Germinal center (tissue), 1 donor: ENCODE measurements around the gene PLCG1.

ENCODE experiments used
- DNase-seq: peaks from one replicate; pipeline ENCODE4 v3.0.0; 2012; ENCODE audit warnings: mixed read lengths, low spot score

Gene PLCG1

GRCh38 chr20:41180599-41181333 is 43.4 kb downstream of the PLCG1 start:
- no peak for DNase-seq

DNA sequence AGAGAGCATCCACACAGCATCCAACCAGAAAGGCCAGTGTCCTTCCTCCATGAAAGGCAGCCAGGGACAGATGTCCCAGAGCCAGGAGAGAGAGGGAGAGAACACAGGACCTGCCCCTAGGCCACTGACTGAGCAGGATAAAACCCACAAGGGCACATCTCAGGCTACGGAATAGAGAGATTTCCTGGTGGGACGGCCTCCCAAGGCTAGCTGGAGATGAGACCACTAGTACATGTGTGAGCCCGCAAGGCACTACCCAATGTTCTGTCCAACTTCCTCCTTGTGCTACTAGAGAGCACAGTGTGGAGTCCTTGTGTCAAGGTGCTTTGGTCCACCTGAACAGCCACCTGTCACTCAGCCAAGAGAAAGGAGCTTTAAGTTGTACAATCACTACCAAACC is 44.2 kb downstream of the PLCG1 start:
- no peak for DNase-seq

DNA sequence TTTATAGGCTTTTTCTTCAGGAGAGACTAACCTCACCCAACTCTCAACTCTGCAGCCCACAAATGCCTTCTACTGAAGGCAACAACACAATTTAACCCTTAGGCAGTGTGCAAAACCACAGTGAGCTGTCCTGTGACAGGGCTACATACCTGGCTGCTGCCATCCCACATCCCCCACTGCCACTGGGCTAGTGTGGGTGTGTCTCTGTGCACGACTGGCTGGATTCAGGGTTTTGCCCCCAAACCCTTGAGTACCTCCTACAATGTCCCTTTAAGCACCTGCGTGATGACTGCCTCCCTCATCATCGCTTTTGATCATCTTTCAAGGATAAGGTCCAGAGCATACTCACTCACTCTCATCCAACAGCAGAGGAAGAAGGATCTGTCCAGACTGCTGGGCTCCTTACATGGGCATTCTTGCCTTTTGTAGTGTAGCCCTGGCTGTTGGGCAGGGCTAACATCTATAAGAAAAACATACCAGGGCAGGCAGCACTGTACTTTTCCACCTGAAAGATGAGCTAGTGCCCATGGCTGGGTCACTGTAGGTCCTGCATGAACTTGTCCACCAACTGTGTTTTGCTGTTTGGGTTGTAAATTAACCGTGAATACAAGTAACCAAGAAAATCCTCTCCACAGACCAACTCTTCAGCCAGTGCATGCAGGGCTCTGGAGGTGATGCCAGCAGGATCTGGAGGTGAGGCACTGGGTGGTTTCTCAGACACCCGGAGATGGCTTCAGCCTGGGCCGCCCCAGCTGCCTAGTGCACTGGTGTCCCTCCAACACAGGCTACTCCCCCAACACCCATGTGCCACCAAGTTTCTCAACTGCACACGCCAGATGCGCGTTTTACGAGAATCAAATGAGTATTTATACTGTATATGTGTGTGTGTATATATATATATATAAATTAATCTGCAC is 45.2 kb downstream of the PLCG1 start:
- DNase-seq: no peak

DNA sequence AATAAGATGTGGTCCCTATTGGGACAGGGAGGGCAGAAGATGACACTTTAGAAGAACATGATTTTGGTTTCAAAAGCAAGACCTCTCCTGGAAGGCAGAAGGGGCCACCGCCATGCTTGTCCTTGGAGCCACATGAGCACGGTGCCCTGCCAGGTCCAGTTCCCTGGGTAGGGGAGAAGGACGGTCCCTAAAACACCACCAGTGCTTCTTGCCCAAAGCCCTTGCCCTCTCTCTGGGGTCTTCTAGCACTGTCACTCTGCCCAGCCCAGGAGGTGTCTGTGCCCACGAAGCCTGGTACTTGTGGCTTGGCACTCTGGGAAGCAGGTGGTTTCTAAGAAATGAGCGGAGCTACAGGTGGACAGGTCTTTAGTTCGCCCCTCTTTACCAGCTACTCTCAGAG is 46.0 kb downstream of the PLCG1 start:
- DNase-seq: no peak

DNA sequence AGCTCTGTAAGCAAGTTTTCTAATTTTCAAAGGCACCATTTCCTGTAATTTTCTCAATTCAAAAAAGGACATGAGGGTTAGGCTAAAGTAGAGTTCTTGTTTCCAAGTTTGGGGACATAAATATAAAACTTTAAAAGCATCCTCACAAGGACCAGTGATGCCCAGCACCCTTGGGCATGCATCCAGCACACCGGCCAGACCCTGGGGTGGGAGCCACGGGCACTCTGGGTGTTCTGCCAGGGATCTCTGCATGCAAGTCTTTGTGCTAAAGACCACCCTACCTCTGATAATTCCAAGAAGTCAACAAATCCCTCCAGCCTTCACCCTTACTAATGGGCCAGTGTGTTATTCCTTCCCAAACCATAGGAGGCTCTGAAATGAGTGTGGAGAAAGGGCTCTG is 46.5 kb downstream of the PLCG1 start:
- no peak for DNase-seq

DNA sequence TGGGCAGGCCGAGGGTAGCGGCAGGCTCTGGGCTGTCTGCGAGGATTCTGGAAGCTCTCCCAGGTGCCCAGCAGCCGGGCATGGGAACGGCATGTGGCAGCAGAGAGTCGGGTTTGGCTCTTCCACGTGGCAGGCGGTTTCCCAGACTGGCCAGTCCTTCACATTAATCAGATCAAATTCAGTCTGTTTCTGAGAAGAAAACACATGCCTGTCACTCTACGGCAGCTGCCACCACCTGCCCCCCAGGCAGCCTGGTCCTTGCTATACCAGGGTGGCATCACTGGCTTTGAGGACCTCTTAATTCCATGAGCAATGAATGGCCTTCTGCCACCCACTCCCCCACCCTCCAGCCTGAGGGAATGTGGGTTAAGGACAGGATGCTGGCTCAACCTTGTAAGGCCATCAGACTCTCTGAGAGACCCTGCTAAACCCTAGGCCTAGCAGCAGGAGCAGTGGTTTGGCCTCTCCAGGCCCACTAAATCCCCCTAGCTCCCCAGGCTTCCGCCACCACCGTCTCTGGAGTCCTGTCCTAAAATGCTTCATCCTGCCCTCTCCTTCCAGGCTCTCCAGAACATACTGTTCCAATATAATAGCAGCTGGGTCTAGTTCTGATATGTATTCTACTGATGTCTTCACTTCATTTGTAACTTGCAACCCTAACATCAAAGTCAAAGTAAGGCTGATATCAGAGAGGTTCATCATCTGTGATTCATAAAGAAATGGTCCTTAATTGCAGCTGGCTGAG is 47.8 kb downstream of the PLCG1 start:
- no peak for DNase-seq

GRCh38 chr20:41187668-41188067 is 50.3 kb downstream of the PLCG1 start:
- DNase-seq: no peak

DNA sequence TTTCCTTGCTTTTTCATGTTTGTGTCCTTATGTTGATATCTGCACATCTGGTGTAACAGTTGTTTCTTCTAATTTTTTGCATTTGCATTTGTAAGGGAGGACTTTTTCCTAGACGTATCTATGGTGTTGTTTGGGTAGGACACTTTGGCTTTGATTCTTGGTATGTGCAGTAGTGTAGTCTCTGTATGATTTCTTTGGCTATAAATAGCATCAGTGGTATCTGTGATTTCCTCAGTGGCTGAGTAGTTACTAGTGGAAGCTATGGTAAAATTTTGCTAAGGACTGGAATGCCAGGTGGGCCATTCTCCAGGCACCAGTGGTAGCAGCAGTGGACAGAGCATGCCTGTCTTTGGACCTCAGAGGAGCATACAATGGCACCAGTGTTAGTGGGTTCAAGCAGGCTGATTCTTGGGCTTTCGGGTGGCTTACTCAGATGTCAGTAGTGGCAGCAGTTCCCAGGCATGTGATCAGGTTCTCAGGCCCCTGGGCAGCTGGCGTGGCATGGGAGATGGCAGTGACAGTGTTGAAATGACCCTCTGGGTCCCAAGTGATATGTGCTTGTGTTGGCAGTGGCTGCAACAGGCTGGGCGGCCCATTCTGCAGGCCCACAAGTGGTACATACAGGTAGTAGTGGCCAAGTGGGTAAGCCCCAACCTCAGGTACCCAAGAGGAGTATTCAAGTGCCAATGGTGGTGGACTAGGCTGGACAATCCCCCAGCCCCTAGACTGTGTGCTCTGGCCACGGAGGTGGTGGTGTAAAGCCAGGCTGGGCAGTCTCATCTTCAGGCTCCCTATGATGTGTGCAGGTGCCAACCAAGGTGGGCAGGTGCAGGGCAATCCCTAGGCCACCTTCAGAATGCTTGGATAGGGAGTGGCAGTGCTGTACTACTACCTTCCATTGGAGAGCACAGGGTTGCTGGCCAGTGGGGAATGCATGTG is 54.5 kb downstream of the PLCG1 start:
- DNase-seq: no peak

GRCh38 chr20:41192575-41192974 is 55.2 kb downstream of the PLCG1 start:
- DNase-seq: no peak

DNA sequence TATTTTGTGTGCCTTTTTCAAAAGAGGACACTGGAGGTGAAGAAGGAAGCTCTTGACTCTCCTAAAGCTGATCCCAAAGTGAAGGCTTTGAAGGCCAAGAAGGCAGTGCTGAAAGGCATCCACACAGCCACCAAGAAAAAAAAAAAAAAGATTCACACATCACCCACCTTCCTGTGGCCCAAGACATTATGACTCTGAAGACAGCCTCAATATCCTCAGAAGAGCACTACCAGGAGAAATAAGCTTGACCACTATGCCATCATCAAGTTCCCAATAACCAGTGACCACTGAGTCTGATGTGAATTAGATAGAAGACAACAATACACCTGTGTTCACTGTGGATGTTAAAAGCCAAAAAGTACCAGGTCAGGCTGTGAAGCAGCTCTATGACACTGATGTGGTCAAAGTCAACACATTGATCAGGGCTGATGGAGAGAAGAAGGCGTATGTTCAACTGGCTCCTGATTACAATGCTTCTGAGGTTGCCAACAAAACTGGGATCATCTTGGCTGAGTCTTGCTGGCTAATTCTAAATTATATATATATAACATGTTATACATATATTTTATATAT is 59.4 kb downstream of the PLCG1 start:
- no peak for DNase-seq

DNA sequence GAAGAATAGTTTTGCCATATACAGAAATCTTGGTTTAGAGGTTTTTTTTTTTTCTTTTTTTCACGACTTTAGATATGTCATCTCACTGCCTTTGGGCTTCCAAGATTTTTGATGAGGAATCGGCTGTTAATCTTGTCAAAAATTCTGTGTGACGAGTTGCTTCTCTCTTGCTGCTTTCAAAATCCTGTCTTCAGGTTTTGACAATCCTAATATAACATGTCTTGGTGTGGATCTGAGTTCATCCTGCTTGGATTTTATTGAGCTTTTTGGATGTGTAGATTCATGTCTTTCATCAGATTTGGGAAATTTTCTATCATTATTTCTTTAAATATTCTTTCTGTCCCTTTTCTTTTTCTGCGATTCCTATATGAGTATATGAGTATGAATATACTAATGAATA is 61.1 kb downstream of the PLCG1 start:
- no peak for DNase-seq

DNA sequence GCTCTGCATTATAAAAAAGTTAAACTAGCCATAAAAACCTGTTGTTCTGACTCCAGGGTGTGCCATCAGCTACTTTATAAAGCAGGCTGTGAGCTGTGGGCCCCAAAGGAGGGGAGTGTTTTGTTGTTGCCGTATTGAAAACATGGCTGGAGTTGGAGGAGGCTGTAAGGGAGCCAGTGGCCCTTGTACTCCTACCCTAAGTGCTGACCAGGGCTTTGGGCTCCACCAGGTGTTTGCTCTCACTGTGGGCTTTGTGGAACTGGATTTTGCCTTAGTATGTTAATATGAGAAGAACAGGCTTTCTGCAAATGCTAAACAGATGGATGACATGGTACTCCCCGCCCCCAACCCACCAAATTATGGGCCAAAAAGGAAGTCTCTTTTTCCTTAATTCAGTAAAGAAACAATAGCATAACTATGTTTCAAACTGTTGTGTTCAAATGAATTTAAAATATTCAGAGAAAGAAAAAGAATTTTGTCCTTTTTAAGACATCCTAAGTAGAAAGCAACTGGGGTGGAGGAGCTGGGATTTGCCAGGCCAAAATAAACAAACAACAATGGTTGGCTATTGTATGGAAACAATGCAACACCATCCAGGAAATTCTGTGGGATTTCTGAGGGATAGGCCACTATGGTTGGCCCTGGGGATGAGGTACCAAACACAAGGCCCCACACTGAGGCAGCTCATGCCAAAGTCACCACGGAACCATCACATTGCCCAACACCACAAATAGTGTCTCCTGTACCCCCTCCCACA is 63.3 kb downstream of the PLCG1 start:
- no peak for DNase-seq

GRCh38 chr20:41201760-41202159 is 64.4 kb downstream of the PLCG1 start:
- no peak for DNase-seq

GRCh38 chr20:41202426-41202825 is 65.1 kb downstream of the PLCG1 start:
- DNase-seq: no peak

- DNase-seq: no peak
Measured at GRCh38 chr20:41203660-41204059, 66.3 kb downstream of the PLCG1 start.

DNA sequence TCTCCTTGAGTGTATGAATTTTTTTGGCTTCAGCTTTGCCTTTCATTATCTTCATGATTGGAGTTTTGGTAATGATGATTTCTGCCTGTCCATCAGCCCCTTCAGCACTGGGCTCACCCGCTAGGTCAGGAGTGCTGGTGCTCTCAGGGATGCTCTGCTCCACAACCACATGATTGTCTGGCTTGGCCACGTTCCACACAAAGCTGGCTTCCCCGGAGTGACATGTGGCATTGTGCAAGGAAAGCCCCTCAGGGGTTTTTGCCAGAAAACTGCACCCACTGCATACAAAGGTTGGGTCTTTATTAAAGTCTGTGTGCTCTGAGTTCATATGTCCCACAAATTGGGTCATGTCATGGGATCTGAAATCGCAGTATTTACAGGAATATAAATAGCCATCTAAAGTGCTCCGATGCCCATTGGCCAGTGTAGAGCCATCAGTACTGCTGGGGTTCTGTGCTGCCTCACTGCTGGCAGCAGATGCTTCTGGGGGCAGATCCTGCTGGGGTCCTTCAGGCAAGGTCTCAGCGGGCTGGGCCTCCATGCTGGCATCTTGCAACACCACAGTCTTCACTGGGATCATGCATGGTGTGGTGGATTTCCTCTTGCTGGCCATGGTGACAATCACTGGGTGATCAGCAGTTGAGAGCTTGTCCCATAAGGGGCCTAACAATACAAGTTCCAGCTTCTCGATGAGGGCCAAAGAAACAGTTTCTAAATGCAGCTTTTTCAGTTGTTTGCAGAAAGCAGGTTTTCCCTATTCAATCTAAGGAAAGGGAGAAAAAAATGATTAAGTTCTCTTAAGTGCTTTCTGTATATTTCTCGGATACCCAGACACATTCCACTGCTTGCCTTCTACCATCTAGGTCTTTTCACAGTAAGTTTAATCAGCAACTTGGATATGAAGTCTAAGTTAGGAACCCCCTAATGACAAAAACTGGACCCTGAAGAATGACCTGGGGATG is 67.2 kb downstream of the PLCG1 start:
- no peak for DNase-seq

- DNase-seq: no peak
Measured at GRCh38 chr20:41205313-41205712, 68.0 kb downstream of the PLCG1 start.

DNA sequence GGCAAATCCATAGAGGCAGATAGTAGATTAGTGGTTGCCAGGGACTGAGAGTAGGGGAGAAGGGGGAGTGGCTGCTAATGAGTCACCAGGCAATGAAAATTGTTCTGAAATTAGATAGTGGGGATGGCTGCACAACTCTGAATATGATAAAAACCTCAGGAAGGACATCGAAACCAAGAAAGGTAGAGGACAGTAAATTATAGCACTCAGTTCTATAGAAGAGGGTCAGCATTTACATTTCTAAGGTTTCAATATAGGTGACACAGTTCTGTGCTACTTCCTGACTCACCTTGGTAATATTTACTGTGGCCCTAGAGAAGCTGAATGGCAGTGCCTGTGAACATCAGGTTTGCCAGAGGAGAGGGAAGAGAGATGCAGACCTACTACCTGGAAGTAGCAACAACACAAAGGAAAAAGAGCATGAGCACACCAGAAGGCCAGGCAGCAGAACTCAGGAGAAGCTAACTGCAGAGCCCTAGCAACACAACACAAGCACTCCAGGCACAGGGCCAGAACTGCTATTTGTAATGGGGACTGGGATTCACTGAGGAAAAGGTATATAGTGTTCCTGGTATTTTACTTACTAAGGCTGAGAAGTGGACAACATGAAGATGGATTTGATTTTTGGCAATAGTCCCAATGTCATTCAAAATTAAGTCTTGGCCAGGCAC is 75.9 kb downstream of the PLCG1 start:
- no peak for DNase-seq

DNA sequence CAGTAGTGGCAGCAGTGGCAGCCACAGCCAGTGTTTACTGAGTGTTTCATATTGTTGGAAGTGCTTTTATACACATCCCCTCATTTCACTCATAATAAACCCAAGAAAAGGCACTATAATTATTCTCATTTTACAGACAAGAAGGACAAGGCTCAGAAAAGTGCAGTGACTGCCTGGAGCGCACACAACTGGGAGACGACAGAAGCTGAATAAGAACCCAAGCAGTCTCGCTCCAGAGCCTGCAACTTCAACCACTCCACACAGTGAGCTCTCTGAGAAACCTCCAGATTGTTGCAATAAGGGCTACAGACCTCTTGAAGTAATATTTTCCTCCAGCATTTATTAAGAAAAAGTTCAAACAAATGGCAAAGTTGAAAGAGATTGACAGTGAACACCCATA is 76.9 kb downstream of the PLCG1 start:
- DNase-seq: no peak
